Nephron progenitor cell (in vitro differentiated cells): ENCODE results near the gene ABHD8.

ENCODE experiments used
- DNase-seq: peaks from one replicate; pipeline ENCODE4 v3.0.0; 2021
- H3K27ac Mint-ChIP-seq: 2 replicates; pipeline ENCODE4 v1.8.0; 2021; ENCODE audit warnings: mild to moderate bottlenecking, moderate library complexity, mixed read lengths
- H3K27me3 Mint-ChIP-seq: 2 replicates; pipeline ENCODE4 v1.8.0; 2021; ENCODE audit warnings: mild to moderate bottlenecking, low read depth, mixed read lengths; ENCODE audit not compliant: poor library complexity
- H3K36me3 Mint-ChIP-seq: 2 replicates; pipeline ENCODE4 v1.8.0; 2021; ENCODE audit warnings: low read depth, mixed read lengths
- H3K4me1 Mint-ChIP-seq: 2 replicates; pipeline ENCODE4 v1.8.0; 2021; ENCODE audit warnings: mixed read lengths
- H3K4me3 Mint-ChIP-seq: 2 replicates; pipeline ENCODE4 v1.8.0; 2021; ENCODE audit warnings: mild to moderate bottlenecking, moderate library complexity, mixed read lengths
- H3K9me3 Mint-ChIP-seq: 2 replicates; pipeline ENCODE4 v1.8.0; 2021; ENCODE audit warnings: mild to moderate bottlenecking, moderate library complexity, mixed read lengths
- CTCF ChIP-seq: fragments of 200-600 bp; sonication (generic); IDR thresholded peaks from 2 replicates; pipeline ENCODE4 v1.5.0; 2021; ENCODE audit warnings: antibody characterized with exemption

Gene ABHD8

GRCh38 chr19:17262557-17262956 lies 40.7 kb downstream of the ABHD8 start:
- peaks cover 4% of the 10 kb centered on the region for H3K9me3 Mint-ChIP-seq
- H3K4me3 Mint-ChIP-seq: no peak overlapping the region
- H3K27me3 Mint-ChIP-seq: no peaks in the 10 kb centered on the region
- no peak for TF ChIP-seq CTCF
- H3K4me1 Mint-ChIP-seq: peaks cover 40% of the 10 kb centered on the region
- no peak for DNase-seq
- no peak overlapping the region for H3K27ac Mint-ChIP-seq
- peaks cover under 1% of the 10 kb centered on the region for H3K36me3 Mint-ChIP-seq

DNA sequence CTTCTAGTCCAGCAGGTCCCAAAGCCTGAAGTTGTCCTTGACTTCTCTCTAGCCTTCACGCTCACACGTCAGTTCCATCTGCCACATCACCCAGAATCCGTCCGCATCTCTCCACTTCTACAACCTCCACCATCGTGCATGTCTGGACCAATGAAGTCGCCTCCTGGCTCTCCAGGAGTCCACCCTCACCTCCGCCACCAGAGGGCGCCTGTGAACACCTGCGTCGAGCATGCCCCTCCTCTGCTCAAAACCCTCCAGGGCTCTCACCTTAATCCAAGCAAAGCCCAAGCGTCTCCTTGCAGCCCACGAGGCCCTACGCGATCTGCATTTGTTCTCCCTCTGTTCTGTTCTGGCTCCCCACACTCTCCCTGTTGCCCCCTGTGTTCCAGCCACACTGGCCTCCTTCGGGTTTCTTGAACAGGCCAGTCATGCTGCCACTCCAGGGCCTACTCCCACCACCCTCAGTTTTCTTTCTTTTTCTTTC lies 42.3 kb downstream of the ABHD8 start:
- Mint-ChIP-seq H3K4me1 (peaks cover 31% of the 10 kb centered on the region), H3K36me3 (no peaks in the 10 kb centered on the region), H3K27me3 (no peaks in the 10 kb centered on the region), H3K9me3 (no peaks in the 10 kb centered on the region), H3K27ac (peak overlapping the region; percentile 28), H3K4me3 (no peak overlapping the region)
- peak; percentile 92 for DNase-seq
- peak; percentile 96 for TF ChIP-seq CTCF

DNA sequence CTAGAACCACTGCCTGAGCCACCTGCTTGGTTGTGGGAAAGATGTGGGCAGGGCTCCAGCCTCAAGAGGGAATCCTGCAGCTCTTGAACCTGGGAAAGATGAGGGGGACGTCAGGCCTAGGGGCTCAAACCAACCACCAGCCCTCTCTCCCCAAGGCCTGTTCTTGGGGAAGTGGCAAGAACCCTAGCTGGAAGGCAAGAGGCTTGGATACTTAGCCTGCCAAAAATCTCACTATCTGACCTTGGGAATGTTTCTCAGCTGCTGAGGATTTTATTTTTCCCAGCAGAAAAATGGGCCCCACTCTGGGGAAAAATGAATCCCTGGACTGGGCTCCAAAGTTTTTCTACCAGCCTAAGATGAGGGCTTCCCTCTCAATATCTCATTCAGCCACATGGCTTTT lies 43.3 kb downstream of the ABHD8 start:
- Mint-ChIP-seq H3K4me3 (no peak overlapping the region), H3K4me1 (peaks cover 31% of the 10 kb centered on the region), H3K27me3 (no peaks in the 10 kb centered on the region), H3K27ac (no peak overlapping the region), H3K36me3 (no peaks in the 10 kb centered on the region), H3K9me3 (no peaks in the 10 kb centered on the region)
- TF ChIP-seq CTCF: no peak
- no peak for DNase-seq

DNA sequence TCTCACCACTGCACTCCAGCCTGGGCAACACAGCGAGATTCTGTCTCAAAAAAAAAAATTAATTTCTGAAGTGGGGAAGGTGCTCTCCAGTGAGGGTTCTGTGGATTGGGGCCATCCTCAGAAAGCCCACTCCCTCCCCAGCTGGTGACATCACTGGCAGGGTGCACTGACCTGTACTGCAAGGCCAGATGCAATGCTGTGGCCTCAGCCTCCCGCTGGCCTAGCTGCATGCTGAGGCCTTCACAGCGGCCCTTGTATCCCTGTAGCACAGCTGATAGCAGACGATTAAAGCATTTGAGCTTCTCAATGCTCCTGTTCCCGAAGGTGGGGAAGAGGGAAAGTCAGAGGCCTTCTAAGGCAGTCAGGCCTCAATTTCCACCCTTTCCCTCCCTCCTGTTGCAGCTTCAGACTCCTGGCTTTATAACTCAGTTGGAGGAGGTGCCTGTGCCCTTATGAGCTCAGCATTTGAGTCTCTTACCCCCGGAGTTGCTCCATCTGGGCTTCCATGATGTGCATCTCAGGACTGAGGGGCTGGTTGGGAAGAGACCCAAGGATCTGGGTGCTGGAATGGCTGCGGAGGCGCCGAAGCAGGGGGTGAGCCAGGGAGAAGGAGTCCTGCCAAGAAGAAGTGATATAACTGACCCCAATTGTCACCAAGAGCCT lies 44.0 kb downstream of the ABHD8 start:
- TF ChIP-seq CTCF: no peak
- Mint-ChIP-seq H3K4me3 (no peak overlapping the region), H3K27me3 (no peaks in the 10 kb centered on the region), H3K36me3 (no peaks in the 10 kb centered on the region), H3K4me1 (peaks cover 29% of the 10 kb centered on the region), H3K9me3 (no peaks in the 10 kb centered on the region), H3K27ac (no peak overlapping the region)
- DNase-seq: no peak

- no peak for DNase-seq
- H3K9me3 Mint-ChIP-seq: no peaks in the 10 kb centered on the region
- H3K4me3 Mint-ChIP-seq: no peak overlapping the region
- H3K27ac Mint-ChIP-seq: no peak overlapping the region
- H3K27me3 Mint-ChIP-seq: no peaks in the 10 kb centered on the region
- H3K4me1 Mint-ChIP-seq: peaks cover 12% of the 10 kb centered on the region
- no peak for TF ChIP-seq CTCF
- H3K36me3 Mint-ChIP-seq: no peaks in the 10 kb centered on the region
Measured at GRCh38 chr19:17256130-17256529, 47.1 kb downstream of the ABHD8 start.

GRCh38 chr19:17255150-17255621 lies 48.0 kb downstream of the ABHD8 start:
- H3K36me3 Mint-ChIP-seq: no peaks in the 10 kb centered on the region
- no peaks in the 10 kb centered on the region for H3K9me3 Mint-ChIP-seq
- no peaks in the 10 kb centered on the region for H3K27me3 Mint-ChIP-seq
- peaks cover 5% of the 10 kb centered on the region for H3K4me1 Mint-ChIP-seq
- H3K4me3 Mint-ChIP-seq: no peak overlapping the region
- no peak for DNase-seq
- H3K27ac Mint-ChIP-seq: no peak overlapping the region
- TF ChIP-seq CTCF: no peak
